ENCODE measurements around the gene SLC46A3.

The SLC46A3 gene

GRCh38 chr13:28651810-28652401, 66.9 kb downstream of the SLC46A3 start:
- H3K4me3 ChIP-seq (ENCODE audit: low read depth, low read length), result no peak overlapping the region
- no peak for TF ChIP-seq CTCF (IDR thresholded peaks at IDR 0.05; ENCODE audit: borderline replicate concordance, insufficient read depth, low read depth, low read length)

DNA sequence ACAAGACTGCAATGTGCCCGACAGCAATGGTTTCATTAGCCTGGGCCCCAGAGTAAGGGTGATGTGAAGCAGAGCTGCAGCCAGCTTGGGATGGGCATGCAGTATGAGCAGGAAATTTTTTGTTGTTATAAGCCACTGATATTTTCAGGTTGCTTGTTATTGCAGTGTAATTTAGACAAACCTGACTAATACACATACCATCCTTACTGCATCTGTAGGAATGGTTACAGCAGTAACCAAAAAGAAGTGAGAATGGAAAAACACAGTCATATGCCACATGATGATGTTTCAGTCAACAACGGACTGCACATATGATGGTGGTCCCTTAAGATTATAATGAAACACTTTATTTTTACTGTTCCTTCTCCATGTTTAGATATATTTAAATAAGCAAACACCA, 68.5 kb downstream of the SLC46A3 start:
- no peak overlapping the region for H3K4me3 ChIP-seq (ENCODE audit: low read depth, low read length)
- no peak for TF ChIP-seq CTCF (IDR thresholded peaks at IDR 0.05; ENCODE audit: borderline replicate concordance, insufficient read depth, low read depth, low read length)
